ENCODE measurements around the gene TTLL5. TPM values are rescaled to one million over a fixed set of nuclear protein-coding genes. Genes with fewer than 3 reads are reported as not detected.

Gene TTLL5
- total RNA-seq, 2 experiments from 2014 or later = 19.8 to 26.4 TPM

GRCh38 chr14:75831455-75831854 is 170.4 kb downstream of the TTLL5 start:
- intact Hi-C loops (cut with DNase I, micrococcal nuclease) = no loop called here
- Mint-ChIP-seq H3K4me1 (ENCODE audit: low read depth) (peaks cover 29% of the 10 kb centered on the region), H3K27me3 (no peaks in the 10 kb centered on the region), H3K27ac (peak overlapping the region; percentile 83), H3K9me3 (no peaks in the 10 kb centered on the region), H3K4me3 (peak overlapping the region; percentile 42), H3K36me3 (ENCODE audit: low read depth) (peaks cover 4% of the 10 kb centered on the region)
- peak; percentile 4 to 77 (median 40) for DNase-seq
- Histone ChIP-seq H3K36me3 (ENCODE audit: insufficient read depth, low read length) (no peaks in the 10 kb centered on the region), H3K9me3 (ENCODE audit: control insufficient read depth in 1 of 2, insufficient read depth in 1 of 2, low read length in 2 of 2) (no peaks in the 10 kb centered on the region), H3K4me1 (ENCODE audit: insufficient read depth, low read length) (peaks cover 12% of the 10 kb centered on the region), H3K27me3 (ENCODE audit: control insufficient read depth in 1 of 2, insufficient read depth in 2 of 2, low read length in 2 of 2) (no peaks in the 10 kb centered on the region), H3K27ac (ENCODE audit: low read depth in 1 of 2, low read length in 2 of 2) (peak overlapping the region in 1 of 2 donors; percentile 0), H3K4me3 (ENCODE audit: low read length) (no peak overlapping the region)
- ChIA-PET POLR2A (interaction anchor here (1.5 kb wide), 1 partner anchor 11 kb away, joined by 3 read pairs; no protein-coding TSS in a partner anchor), CTCF (no interaction called here)
- ATAC-seq (ENCODE audit: poor library complexity) = peak; percentile 96
- TF ChIP-seq CTCF (IDR thresholded peaks at IDR 0.05) = no peak

GRCh38 chr14:75831952-75832351 is 170.9 kb downstream of the TTLL5 start:
- TF ChIP-seq CTCF (IDR thresholded peaks at IDR 0.05) = no peak
- POLR2A ChIA-PET = interaction anchor here (1.5 kb wide), 1 partner anchor 11 kb away, joined by 3 read pairs; no protein-coding TSS in a partner anchor
- peaks cover 4% of the 10 kb centered on the region for H3K36me3 Mint-ChIP-seq (ENCODE audit: low read depth)
- H3K4me1 ChIP-seq (ENCODE audit: insufficient read depth, low read length) = peaks cover 12% of the 10 kb centered on the region
- no peaks in the 10 kb centered on the region for H3K9me3 ChIP-seq (ENCODE audit: control insufficient read depth in 1 of 2, insufficient read depth in 1 of 2, low read length in 2 of 2)
- no peak overlapping the region for H3K4me3 ChIP-seq (ENCODE audit: low read length)
- peak overlapping the region; percentile 83 for H3K27ac Mint-ChIP-seq
- CTCF ChIA-PET = no interaction called here
- intact Hi-C loops (cut with DNase I, micrococcal nuclease) = no loop called here
- ATAC-seq (ENCODE audit: poor library complexity) = no peak
- H3K4me1 Mint-ChIP-seq (ENCODE audit: low read depth) = peaks cover 29% of the 10 kb centered on the region
- no peaks in the 10 kb centered on the region for H3K27me3 Mint-ChIP-seq
- H3K27ac ChIP-seq (ENCODE audit: low read depth in 1 of 2, low read length in 2 of 2) = peak overlapping the region in 1 of 2 donors; percentile 0
- H3K4me3 Mint-ChIP-seq = no peak overlapping the region
- H3K36me3 ChIP-seq (ENCODE audit: insufficient read depth, low read length) = no peaks in the 10 kb centered on the region
- no peaks in the 10 kb centered on the region for H3K27me3 ChIP-seq (ENCODE audit: control insufficient read depth in 1 of 2, insufficient read depth in 2 of 2, low read length in 2 of 2)
- no peaks in the 10 kb centered on the region for H3K9me3 Mint-ChIP-seq
- DNase-seq = peak in 2 of 14 experiments; percentile 4 to 16

- ChIA-PET POLR2A (no interaction called here), CTCF (no interaction called here)
- Histone ChIP-seq H3K27ac (ENCODE audit: low read depth in 1 of 2, low read length in 2 of 2) (no peak overlapping the region), H3K27me3 (ENCODE audit: control insufficient read depth in 1 of 2, insufficient read depth in 2 of 2, low read length in 2 of 2) (no peaks in the 10 kb centered on the region), H3K9me3 (ENCODE audit: control insufficient read depth in 1 of 2, insufficient read depth in 1 of 2, low read length in 2 of 2) (no peaks in the 10 kb centered on the region), H3K4me1 (ENCODE audit: insufficient read depth, low read length) (peaks cover 12% of the 10 kb centered on the region), H3K4me3 (ENCODE audit: low read length) (no peak overlapping the region), H3K36me3 (ENCODE audit: insufficient read depth, low read length) (no peaks in the 10 kb centered on the region)
- no peak for TF ChIP-seq CTCF (IDR thresholded peaks at IDR 0.05)
- peak overlapping the region; percentile 83 for H3K27ac Mint-ChIP-seq
- no peak for DNase-seq
- intact Hi-C loops (cut with DNase I, micrococcal nuclease) = no loop called here
- H3K36me3 Mint-ChIP-seq (ENCODE audit: low read depth) = peaks cover 9% of the 10 kb centered on the region
- no peaks in the 10 kb centered on the region for H3K9me3 Mint-ChIP-seq
- no peak for ATAC-seq (ENCODE audit: poor library complexity)
- H3K27me3 Mint-ChIP-seq = no peaks in the 10 kb centered on the region
- H3K4me3 Mint-ChIP-seq = no peak overlapping the region
- H3K4me1 Mint-ChIP-seq (ENCODE audit: low read depth) = peaks cover 29% of the 10 kb centered on the region
These were observed 171.7 kb downstream of the TTLL5 start for GRCh38 chr14:75832621-75833297.

All from CD4-positive, alpha-beta T cell (primary cell).